PC-9 (cell line): Measurements from ENCODE around the gene ADGRB3. TPM values are rescaled to one million over a fixed set of nuclear protein-coding genes. Genes with fewer than 3 reads are reported as not detected.

Experiments
- BruUV-seq: library from RNA; stranded (reverse); fragments of 400-500 nt; replicated peaks from 2 replicates; lab custom pipeline; 2021; lab: Mats Ljungman, UMichigan
- CTCF ChIA-PET: fragments of 300-600 bp; sonication (Branson Sonifier 250); formaldehyde crosslinking; loops from one replicate; lab custom pipeline; 2022; ENCODE audit warnings: antibody characterized with exemption; lab: Charles Lee
- POLR2A ChIA-PET: fragments of 300-600 bp; sonication (Branson Sonifier 250); formaldehyde crosslinking; loops from one replicate; lab custom pipeline; 2022; ENCODE audit warnings: antibody characterized with exemption; ENCODE audit not compliant: unreplicated experiment; lab: Charles Lee
- DNase-seq, 2 experiments: peaks; one replicate each; pipeline versions ENCODE4 v3.0.0 to v3.0.0-alpha.2; 2015 to 2022; ENCODE audit warnings: mixed read lengths in 1 of 2
- H2AFZ ChIP-seq: fragments of 200-600 bp; sonication (generic); 2 replicates; pipeline ENCODE4 v1.8.1; 2017; ENCODE audit warnings: antibody characterized with exemption
- H3F3A ChIP-seq: fragments of 200-600 bp; sonication (generic); 2 replicates; pipeline ENCODE4 v1.8.1; 2017; ENCODE audit warnings: antibody characterized with exemption, mild to moderate bottlenecking, low read depth; ENCODE audit not compliant: insufficient read depth
- H3K27ac ChIP-seq: fragments of 200-600 bp; sonication (generic); 2 replicates; pipeline ENCODE4 v1.6.1; 2016; ENCODE audit warnings: mixed run types
- H3K27me3 ChIP-seq: fragments of 200-600 bp; sonication (generic); 2 replicates; pipeline ENCODE4 v1.6.1; 2016; ENCODE audit warnings: low read depth, mixed run types; ENCODE audit not compliant: insufficient read depth
- H3K36me3 ChIP-seq: fragments of 200-600 bp; sonication (generic); 2 replicates; pipeline ENCODE4 v1.6.1; 2016; ENCODE audit warnings: low read depth, mixed run types
- H3K4me1 ChIP-seq: fragments of 200-600 bp; sonication (generic); replicated peaks from 2 replicates; pipeline ENCODE4 v1.6.1; 2016; ENCODE audit warnings: mixed run types; ENCODE audit not compliant: insufficient read depth
- H3K4me2 ChIP-seq: fragments of 200-600 bp; sonication (generic); 2 replicates; pipeline ENCODE4 v1.6.1; 2017; ENCODE audit warnings: mixed run types
- H3K4me3 ChIP-seq: fragments of 200-600 bp; sonication (generic); 2 replicates; pipeline ENCODE4 v1.6.1; 2016; ENCODE audit warnings: mixed run types
- H3K79me2 ChIP-seq: fragments of 200-600 bp; sonication (generic); 2 replicates; pipeline ENCODE4 v1.6.1; 2017; ENCODE audit warnings: low read depth, mixed run types
- H3K9me2 ChIP-seq: fragments of 200-600 bp; sonication (generic); 2 replicates; pipeline ENCODE4 v1.8.1; 2017; ENCODE audit warnings: mild to moderate bottlenecking; ENCODE audit not compliant: insufficient read depth
- H3K9me3 ChIP-seq: fragments of 200-600 bp; sonication (generic); 2 replicates; pipeline ENCODE4 v1.8.1; 2016; ENCODE audit warnings: low read depth; ENCODE audit not compliant: insufficient read depth
- H4K20me1 ChIP-seq: fragments of 200-600 bp; sonication (generic); 2 replicates; pipeline ENCODE4 v1.8.1; 2017; ENCODE audit not compliant: insufficient read depth
- EZH2 ChIP-seq: fragments of 200-600 bp; sonication (generic); IDR thresholded peaks from 2 replicates; pipeline ENCODE4 v1.8.0; 2017; ENCODE audit warnings: antibody characterized with exemption, low read depth
- intact Hi-C: fragments of 100-400 bp; cut with micrococcal nuclease; formaldehyde crosslinking; loops from one replicate; pipeline ENCODE4 v1.10.0; 2022; ENCODE audit not compliant: unreplicated experiment
- total RNA-seq: library from RNA; stranded (reverse); gene quantifications from 2 replicates; pipeline ENCODE4 v1.2.3, GENCODE V29; 2021
- TF ChIP-seq, protein P1 (sequence below): fragments of 200-600 bp; sonication (generic); conservative IDR thresholded peaks from 2 replicates; pipeline ENCODE4 v1.6.1; 2017; ENCODE audit warnings: mixed run types, antibody characterized with exemption, mild to moderate bottlenecking, moderate library complexity

ADGRB3 gene
- total RNA-seq, 1 experiment from 2014 or later = not detected

DNA sequence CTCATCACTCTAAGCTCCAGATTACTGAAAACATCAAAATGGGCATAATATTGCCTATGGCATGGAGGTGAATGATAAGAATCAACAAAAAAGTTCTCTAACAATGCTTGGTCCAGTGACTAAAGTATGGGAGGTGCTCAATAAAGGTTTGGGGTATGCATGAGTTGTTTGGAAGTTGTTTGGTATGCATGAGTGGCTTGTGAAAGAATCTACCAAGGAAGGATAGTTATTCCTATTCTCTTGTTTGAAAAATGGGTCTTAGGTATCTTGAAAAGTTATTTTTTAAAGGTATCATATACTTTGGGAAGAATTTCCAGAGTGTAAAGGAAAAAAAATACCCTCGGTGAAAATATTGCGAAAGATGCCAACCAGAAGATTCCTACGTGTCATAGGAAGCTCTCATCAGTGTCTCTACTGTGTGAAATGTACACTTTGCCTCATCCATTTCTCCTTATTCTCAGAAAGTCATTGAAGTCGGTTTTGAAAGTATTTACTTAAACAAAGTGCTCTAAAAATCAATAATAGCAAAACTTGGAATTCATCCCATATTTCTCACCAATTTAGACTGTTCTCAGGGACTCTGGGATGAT, 449.8 kb downstream of the ADGRB3 start:
- BruUV-seq = no TSS peak
- Histone ChIP-seq H3K27me3 (no peaks in the 10 kb centered on the region), H3K9me2 (no peaks in the 10 kb centered on the region), H4K20me1 (no peaks in the 10 kb centered on the region), H3K36me3 (no peaks in the 10 kb centered on the region), H3K9me3 (no peaks in the 10 kb centered on the region), H3K4me2 (no peak overlapping the region), H2AFZ (no peak overlapping the region), H3F3A (no peaks in the 10 kb centered on the region), H3K27ac (no peak overlapping the region), H3K4me1 (no peaks in the 10 kb centered on the region), H3K4me3 (no peak overlapping the region), H3K79me2 (no peaks in the 10 kb centered on the region)
- intact Hi-C loops = no loop called here
- ChIA-PET CTCF (no interaction called here), POLR2A (interaction anchor here (0.6 kb wide), 1 partner anchor 36 kb away, joined by 3 read pairs; no protein-coding TSS in a partner anchor)
- DNase-seq = no peak
- TF ChIP-seq, protein P1, sequence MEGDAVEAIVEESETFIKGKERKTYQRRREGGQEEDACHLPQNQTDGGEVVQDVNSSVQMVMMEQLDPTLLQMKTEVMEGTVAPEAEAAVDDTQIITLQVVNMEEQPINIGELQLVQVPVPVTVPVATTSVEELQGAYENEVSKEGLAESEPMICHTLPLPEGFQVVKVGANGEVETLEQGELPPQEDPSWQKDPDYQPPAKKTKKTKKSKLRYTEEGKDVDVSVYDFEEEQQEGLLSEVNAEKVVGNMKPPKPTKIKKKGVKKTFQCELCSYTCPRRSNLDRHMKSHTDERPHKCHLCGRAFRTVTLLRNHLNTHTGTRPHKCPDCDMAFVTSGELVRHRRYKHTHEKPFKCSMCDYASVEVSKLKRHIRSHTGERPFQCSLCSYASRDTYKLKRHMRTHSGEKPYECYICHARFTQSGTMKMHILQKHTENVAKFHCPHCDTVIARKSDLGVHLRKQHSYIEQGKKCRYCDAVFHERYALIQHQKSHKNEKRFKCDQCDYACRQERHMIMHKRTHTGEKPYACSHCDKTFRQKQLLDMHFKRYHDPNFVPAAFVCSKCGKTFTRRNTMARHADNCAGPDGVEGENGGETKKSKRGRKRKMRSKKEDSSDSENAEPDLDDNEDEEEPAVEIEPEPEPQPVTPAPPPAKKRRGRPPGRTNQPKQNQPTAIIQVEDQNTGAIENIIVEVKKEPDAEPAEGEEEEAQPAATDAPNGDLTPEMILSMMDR = no peak
- no peak for TF ChIP-seq EZH2

DNA sequence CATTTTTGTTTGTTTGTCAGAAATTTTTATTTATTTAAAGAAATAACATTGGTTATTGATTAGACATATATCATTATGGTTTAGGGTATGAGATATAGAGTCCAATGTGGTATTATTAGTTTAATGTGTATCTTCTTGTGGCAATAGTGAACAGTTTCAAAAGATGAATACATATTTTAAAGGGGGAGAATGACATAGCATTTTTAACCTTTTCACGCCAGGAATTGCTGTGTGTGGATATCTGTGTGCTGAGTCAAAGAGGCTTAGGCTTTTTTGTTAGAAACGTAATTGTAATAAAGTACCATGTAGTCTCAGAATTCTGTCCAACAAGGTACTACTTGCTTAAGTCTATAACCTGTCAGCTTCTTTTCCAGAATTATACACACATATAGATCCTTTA, 451.6 kb downstream of the ADGRB3 start:
- no peak overlapping the region for H3K4me3 ChIP-seq
- H3K9me2 ChIP-seq = no peaks in the 10 kb centered on the region
- intact Hi-C loops = no loop called here
- BruUV-seq = no TSS peak
- no peak overlapping the region for H3K27ac ChIP-seq
- no peak overlapping the region for H2AFZ ChIP-seq
- no peaks in the 10 kb centered on the region for H4K20me1 ChIP-seq
- no peaks in the 10 kb centered on the region for H3K4me1 ChIP-seq
- H3K9me3 ChIP-seq = no peaks in the 10 kb centered on the region
- no peaks in the 10 kb centered on the region for H3F3A ChIP-seq
- POLR2A ChIA-PET = no interaction called here
- H3K36me3 ChIP-seq = no peaks in the 10 kb centered on the region
- TF ChIP-seq, protein P1 = no peak
- no peak for TF ChIP-seq EZH2
- CTCF ChIA-PET = no interaction called here
- H3K27me3 ChIP-seq = no peaks in the 10 kb centered on the region
- no peaks in the 10 kb centered on the region for H3K79me2 ChIP-seq
- DNase-seq = no peak
- no peak overlapping the region for H3K4me2 ChIP-seq

DNA sequence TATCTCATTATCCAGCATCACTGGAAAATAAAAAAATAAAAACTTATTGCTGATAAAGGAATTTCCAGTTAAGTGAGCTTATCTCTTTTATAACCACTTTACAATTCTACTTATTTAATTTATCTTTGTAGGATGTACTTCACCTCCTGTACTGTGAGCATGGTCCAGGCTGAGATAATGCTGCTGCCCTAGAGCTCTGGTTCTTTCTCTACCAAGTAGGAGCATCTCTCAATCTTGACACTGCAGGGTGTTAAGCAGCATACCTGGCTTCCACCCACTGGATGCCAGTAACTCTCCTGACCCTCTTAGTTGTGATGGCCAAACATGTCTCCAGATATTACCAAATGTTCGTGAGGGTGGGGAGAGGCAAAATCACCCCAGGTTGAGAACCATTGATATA, 454.5 kb downstream of the ADGRB3 start:
- H3K79me2 ChIP-seq = no peaks in the 10 kb centered on the region
- H3K9me3 ChIP-seq = no peaks in the 10 kb centered on the region
- H3K4me2 ChIP-seq = no peak overlapping the region
- H3K4me3 ChIP-seq = no peak overlapping the region
- H3K27me3 ChIP-seq = no peaks in the 10 kb centered on the region
- BruUV-seq = no TSS peak
- no peak for DNase-seq
- no peak overlapping the region for H2AFZ ChIP-seq
- H3K9me2 ChIP-seq = no peaks in the 10 kb centered on the region
- no peaks in the 10 kb centered on the region for H3F3A ChIP-seq
- ChIA-PET POLR2A (no interaction called here), CTCF (no interaction called here)
- intact Hi-C loops = no loop called here
- TF ChIP-seq, protein P1 = no peak
- no peak for TF ChIP-seq EZH2
- no peaks in the 10 kb centered on the region for H3K36me3 ChIP-seq
- H3K4me1 ChIP-seq = no peaks in the 10 kb centered on the region
- no peak overlapping the region for H3K27ac ChIP-seq
- H4K20me1 ChIP-seq = no peaks in the 10 kb centered on the region
